Measurements from ENCODE around the gene FMNL1.
"Not testable (repeated sequence)": the region's sequence is repeated elsewhere in the genome, so short reads cannot be mapped to it uniquely, and the experiment has no call there.

GRCh38 chr17:45201880-45202279 is 19.8 kb upstream of the FMNL1 start:
- TF ChIP-seq CTCF (IDR thresholded peaks at IDR 0.05; ENCODE audit: borderline replicate concordance, extremely low read depth, low read length, poor library complexity, severe bottlenecking); EZH2 (IDR thresholded peaks at IDR 0.05; ENCODE audit: borderline replicate concordance, low read depth, low read length, severe bottlenecking): not testable (repeated sequence)
